ENCODE results near the gene SCGN.

SCGN gene

GRCh38 chr6:25614052-25614451, 38.0 kb upstream of the SCGN start:
- TF ChIP-seq CTCF (IDR thresholded peaks at IDR 0.05; ENCODE audit: insufficient read depth, low read depth, low read length, missing control alignments) = no peak
- no peak for DNase-seq (ENCODE audit: low read depth)
- no peak overlapping the region for H3K4me3 ChIP-seq (ENCODE audit: low read depth, low read length)

- no peak for DNase-seq (ENCODE audit: low read depth)
- H3K4me3 ChIP-seq (ENCODE audit: low read depth, low read length) = no peak overlapping the region
- no peak for TF ChIP-seq CTCF (IDR thresholded peaks at IDR 0.05; ENCODE audit: insufficient read depth, low read depth, low read length, missing control alignments)
These were observed 36.5 kb upstream of the SCGN start for GRCh38 chr6:25615471-25615870.

DNA sequence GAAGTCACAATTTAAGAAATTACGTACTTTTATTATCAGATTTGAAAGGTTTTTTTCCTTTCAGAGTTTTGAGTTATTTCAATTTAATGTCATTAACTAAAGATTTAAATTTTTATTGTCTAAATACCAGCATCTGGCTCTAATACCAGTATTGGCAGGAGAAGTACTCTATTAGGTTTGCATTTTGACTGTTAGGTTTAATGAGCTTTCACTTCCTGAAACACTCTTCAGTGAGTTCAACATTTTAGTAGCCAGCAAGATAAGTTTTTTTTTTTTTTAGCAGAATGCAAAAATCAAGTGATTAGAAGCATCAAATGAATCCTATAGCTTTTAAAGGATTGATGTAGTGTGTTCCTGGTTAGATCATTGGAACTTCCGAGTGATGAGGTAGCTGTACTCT, 34.0 kb upstream of the SCGN start:
- no peak for TF ChIP-seq CTCF (IDR thresholded peaks at IDR 0.05; ENCODE audit: insufficient read depth, low read depth, low read length, missing control alignments)
- DNase-seq (ENCODE audit: low read depth) = no peak
- H3K4me3 ChIP-seq (ENCODE audit: low read depth, low read length) = no peak overlapping the region

DNA sequence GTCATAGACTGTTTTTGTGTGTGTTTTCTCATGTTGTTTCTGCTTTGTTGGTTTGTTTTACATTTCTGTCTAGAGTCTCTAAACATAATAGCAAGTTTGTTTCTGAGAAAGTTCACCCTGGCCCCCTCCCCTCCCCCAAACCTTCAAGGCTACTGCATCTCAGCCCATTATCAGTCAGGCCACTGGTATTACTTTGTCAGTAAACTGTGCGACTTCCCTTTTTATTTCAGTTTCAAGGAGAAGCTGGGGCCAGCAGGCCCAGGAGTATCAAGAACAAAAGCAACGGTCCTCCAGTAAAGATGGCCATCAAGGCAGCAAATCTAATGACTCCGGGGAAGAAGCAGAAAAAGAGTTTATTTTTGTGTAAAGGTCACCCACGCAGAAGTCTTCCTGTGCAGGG, 32.8 kb upstream of the SCGN start:
- DNase-seq (ENCODE audit: low read depth) = no peak
- no peak overlapping the region for H3K4me3 ChIP-seq (ENCODE audit: low read depth, low read length)
- TF ChIP-seq CTCF (IDR thresholded peaks at IDR 0.05; ENCODE audit: insufficient read depth, low read depth, low read length, missing control alignments) = no peak

GRCh38 chr6:25620391-25620790, 31.6 kb upstream of the SCGN start:
- no peak for TF ChIP-seq CTCF (IDR thresholded peaks at IDR 0.05; ENCODE audit: insufficient read depth, low read depth, low read length, missing control alignments)
- no peak for DNase-seq (ENCODE audit: low read depth)
- no peak overlapping the region for H3K4me3 ChIP-seq (ENCODE audit: low read depth, low read length)

GRCh38 chr6:25623065-25623464, 28.9 kb upstream of the SCGN start:
- no peak for TF ChIP-seq CTCF (IDR thresholded peaks at IDR 0.05; ENCODE audit: insufficient read depth, low read depth, low read length, missing control alignments)
- no peak for DNase-seq (ENCODE audit: low read depth)

DNA sequence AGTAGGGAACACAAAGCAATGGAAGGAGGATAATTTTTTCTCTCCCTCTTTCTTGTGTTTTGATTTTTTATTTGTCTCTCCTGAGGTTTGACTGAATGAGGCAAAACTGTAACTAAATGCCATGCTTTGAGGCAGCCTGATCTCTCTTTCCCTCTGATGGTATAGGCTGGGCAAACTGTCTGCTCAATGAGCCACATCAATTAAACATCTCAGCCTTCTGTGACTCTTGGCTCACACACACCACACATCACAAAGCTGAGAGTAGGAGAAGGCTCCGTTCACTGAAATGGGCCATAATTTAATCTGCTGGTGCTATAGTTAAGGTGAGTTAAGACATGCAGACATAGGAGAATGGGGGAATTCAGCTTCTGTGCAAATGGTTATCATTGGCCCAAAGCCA, 28.1 kb upstream of the SCGN start:
- no peak for TF ChIP-seq CTCF (IDR thresholded peaks at IDR 0.05; ENCODE audit: insufficient read depth, low read depth, low read length, missing control alignments)
- no peak overlapping the region for H3K4me3 ChIP-seq (ENCODE audit: low read depth, low read length)
- DNase-seq (ENCODE audit: low read depth) = no peak

More at GRCh38 chr6:25623065-25623464, 28.9 kb upstream of the SCGN start:
- no peak overlapping the region for H3K4me3 ChIP-seq (ENCODE audit: low read depth, low read length)

Data from GM12865 (cell line).